Liver (tissue), 2 donors: Measurements from ENCODE around the gene ANKRD17.

Source experiments
- CTCF ChIP-seq: fragments of 150-350 bp; IDR thresholded peaks from 2 replicates; pipeline ENCODE4 v1.5.1; 2017; ENCODE audit warnings: improper control_type of control experiment, low read depth, low read length; ENCODE audit not compliant: missing input control
- YY1 ChIP-seq: IDR thresholded peaks from 2 replicates; pipeline ENCODE4 v1.6.1; 2016; ENCODE audit warnings: antibody characterized with exemption, mild to moderate bottlenecking
- donor health status: healthy.

GRCh38 chr4:73069338-73070073 lies 189.1 kb downstream of the ANKRD17 start, which contains the start of gene COX18:
- TF ChIP-seq CTCF, result no peak
- peak; percentile 96 for TF ChIP-seq YY1
